GM12873 (cell line): ENCODE results near the gene ISOC2.

ENCODE experiments used
- TF ChIP-seq, protein P1 (sequence below): IDR thresholded peaks from 2 replicates; pipeline ENCODE4 v1.5.1; 2012; ENCODE audit warnings: low read depth, mild to moderate bottlenecking, moderate library complexity, low read length, control low read depth; ENCODE audit not compliant: insufficient read depth; ENCODE audit errors: missing control alignments

Gene ISOC2, protein sequence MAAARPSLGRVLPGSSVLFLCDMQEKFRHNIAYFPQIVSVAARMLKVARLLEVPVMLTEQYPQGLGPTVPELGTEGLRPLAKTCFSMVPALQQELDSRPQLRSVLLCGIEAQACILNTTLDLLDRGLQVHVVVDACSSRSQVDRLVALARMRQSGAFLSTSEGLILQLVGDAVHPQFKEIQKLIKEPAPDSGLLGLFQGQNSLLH

DNA sequence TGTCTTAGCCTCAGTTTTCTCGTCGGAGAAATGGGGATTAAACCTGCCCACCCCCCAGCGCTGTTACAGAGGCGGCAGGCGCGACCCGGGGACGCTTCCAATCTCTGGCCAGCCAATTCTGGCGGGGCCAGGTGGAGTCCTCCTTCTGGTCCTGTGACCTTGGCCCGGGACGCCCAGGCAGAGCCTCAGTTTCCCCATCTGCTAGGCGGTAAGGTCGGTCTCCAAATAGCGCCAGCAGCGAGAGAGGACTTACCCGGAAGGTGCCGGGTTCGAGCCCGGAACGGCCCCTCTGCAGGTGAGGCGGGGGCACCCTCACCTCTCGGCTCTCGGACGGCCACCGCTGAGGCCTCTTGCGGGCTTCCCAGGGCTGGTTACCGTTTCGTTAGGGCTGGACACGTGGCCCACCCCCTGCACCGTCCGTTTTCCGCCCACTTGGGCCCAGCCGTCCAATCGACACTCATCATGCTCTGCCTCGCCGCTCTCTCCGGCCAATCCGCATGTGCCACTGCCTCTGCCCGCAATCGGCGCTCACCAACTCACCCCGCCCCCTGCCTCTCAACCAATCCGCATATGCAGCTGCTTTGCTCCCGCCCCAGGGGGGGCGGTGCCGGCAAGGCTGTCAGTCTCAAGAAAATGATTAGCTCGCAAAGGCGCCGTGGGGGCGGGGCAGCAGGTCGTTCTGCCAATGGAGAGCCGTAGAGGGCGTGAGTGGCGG, at the start of gene ISOC2:
TSS of gene ISOC2 (minus strand) at position 384 of the 715 bp plus-strand sequence. CDS start 5,156 bp downstream, outside the sequence.
- TF ChIP-seq, protein P1, sequence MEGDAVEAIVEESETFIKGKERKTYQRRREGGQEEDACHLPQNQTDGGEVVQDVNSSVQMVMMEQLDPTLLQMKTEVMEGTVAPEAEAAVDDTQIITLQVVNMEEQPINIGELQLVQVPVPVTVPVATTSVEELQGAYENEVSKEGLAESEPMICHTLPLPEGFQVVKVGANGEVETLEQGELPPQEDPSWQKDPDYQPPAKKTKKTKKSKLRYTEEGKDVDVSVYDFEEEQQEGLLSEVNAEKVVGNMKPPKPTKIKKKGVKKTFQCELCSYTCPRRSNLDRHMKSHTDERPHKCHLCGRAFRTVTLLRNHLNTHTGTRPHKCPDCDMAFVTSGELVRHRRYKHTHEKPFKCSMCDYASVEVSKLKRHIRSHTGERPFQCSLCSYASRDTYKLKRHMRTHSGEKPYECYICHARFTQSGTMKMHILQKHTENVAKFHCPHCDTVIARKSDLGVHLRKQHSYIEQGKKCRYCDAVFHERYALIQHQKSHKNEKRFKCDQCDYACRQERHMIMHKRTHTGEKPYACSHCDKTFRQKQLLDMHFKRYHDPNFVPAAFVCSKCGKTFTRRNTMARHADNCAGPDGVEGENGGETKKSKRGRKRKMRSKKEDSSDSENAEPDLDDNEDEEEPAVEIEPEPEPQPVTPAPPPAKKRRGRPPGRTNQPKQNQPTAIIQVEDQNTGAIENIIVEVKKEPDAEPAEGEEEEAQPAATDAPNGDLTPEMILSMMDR, result no peak

DNA sequence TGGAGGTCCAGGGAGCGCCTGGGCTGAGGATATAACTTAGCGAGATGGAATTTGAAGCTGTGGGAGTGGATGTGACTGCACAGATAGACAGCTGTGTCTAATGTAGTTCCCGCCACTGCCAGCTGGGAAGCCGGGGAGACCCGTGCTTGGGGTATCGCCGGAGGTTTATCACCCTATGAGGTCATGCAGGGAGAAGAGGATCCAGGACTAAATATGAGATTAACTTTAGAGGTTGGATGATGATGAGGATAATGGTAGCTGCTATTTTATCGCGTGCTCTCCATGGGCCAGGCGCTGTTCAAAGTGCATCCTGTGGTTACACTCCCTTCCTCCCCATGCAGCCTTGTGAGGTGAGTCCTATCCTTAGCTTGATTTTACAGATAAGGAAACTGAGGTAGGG, 46.7 kb upstream of the ISOC2 start:
- TF ChIP-seq, protein P1, result no peak

DNA sequence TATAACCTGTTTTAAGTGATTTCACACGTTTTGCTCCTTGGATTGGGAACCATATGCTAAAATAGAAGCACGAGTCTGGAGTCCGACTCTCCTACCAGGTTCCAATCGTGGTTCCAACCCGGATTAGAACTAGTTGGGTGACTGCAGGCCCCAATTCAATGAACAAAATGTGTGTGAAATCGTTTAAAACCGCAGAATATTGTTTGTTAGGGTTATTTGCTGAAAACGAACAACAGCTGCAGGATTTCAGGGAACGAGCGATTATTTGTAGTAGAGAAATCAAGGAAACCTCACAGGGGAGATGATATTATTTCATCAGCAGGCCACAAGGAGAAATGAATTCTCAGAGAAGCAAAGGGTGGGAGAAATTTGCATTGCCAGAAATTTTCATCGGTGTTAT, 43.5 kb upstream of the ISOC2 start:
- TF ChIP-seq, protein P1, result no peak

DNA sequence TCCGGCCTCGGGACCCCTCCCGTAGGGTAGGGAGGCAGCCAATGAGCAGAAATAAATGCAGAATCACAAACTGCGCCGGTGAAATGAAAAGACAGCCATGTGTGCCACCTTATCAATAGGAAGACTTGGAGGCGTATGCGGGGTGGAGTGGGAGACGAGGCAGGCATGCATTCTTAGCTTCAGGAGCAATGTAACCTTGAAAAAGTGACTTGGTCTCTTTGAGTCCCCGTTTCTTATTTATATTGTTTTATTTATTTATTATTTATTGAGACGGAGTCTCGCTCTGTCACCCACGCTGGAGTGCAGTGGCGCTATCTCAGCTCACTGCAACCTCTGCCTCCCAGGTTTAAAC, 42.8 kb upstream of the ISOC2 start:
- TF ChIP-seq, protein P1, result no peak

DNA sequence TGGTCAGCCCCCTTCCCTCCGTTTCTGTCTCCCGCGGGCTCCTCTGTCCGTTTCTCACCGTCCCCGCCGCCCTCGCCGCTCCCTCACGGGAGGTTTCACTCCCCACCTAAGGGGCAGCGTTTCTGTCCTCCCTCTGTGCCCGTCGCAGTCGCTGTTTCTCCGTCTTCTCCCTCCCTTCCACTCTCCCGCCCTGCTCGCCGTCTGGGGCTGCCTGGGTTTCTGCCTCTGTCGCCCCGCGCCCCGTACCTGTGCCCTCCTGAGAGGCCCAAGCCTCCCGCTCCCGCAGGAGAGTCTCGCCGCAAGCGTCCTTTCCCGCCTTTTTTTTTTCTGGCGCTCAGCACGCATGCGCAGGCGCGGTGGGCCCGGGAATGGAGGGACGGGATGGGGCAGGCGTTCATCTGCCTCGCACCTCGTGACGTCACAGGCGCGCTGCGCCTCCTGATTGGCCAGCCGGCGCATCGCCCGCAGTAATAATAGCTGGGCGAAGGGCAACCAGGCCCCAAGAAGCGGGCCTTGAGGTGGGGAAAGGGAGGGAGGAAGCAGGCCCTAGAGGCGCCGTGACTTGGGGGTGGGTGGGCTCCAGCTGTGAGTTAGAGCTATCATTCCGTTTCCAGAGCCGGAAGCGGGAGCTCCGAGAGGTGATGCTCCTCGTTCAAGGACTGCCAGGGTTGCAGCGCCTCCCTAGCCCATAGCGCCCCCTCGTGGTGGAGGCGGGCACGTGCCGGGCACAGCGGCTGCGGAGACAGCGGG, 42.2 kb upstream of the ISOC2 start:
- TF ChIP-seq, protein P1, result peak; percentile 97

DNA sequence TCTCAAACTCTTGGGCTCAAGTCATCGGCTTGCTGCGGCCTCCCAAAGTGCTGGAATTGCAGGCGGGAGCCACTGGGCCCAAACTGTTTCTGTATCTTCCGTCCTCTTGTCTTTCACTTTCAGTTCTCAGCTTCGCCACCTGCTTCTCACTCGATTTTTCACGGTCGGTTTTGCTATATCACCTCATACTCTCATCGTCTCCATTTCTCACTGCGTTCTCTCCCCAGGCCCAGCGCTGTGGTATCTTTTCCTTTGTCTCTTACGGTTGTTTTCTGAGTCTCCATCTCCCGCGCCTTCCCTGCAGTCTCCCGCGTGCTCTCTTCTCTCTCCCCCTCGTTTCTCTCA, 41.7 kb upstream of the ISOC2 start:
- TF ChIP-seq, protein P1, result no peak
